OCI-LY1 (cell line): Measurements from ENCODE around the gene DSE.

Experiments used
- EZH2 ChIP-seq: fragments of 200-600 bp; sonication (generic), shearing (Covaris generic); IDR thresholded peaks from 2 replicates; pipeline ENCODE4 v1.8.0; 2017; ENCODE audit warnings: borderline replicate concordance, mixed run types, mild to moderate bottlenecking, antibody characterized with exemption, low read length, moderate library complexity, mixed read lengths
- TF ChIP-seq, protein P1 (sequence below): fragments of 200-600 bp; sonication (generic), shearing (Covaris generic); IDR thresholded peaks from 2 replicates; pipeline ENCODE4 v1.5.1; 2017; ENCODE audit warnings: mild to moderate bottlenecking, antibody characterized with exemption, low read length, moderate library complexity, mixed read lengths

DNA sequence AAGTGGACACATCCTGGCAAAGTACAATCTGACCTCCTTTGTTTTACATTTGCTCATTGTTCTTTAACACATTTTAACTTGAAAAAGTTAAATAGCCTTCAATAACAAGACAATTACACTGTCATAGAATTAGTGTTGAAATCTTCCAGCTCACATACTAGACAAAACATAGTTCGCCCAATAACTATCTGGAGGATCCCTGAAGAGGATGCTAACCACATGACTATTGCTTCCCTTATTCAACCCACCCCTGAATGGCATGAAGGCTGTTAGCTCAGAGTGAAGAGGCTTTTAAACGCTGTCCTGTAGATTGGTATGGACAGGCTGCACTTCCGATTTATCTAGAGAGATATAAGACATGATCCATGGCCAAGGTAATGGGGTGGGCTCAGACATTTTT is 15.0 kb upstream of the DSE start:
- TF ChIP-seq, protein P1, sequence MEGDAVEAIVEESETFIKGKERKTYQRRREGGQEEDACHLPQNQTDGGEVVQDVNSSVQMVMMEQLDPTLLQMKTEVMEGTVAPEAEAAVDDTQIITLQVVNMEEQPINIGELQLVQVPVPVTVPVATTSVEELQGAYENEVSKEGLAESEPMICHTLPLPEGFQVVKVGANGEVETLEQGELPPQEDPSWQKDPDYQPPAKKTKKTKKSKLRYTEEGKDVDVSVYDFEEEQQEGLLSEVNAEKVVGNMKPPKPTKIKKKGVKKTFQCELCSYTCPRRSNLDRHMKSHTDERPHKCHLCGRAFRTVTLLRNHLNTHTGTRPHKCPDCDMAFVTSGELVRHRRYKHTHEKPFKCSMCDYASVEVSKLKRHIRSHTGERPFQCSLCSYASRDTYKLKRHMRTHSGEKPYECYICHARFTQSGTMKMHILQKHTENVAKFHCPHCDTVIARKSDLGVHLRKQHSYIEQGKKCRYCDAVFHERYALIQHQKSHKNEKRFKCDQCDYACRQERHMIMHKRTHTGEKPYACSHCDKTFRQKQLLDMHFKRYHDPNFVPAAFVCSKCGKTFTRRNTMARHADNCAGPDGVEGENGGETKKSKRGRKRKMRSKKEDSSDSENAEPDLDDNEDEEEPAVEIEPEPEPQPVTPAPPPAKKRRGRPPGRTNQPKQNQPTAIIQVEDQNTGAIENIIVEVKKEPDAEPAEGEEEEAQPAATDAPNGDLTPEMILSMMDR = no peak
- TF ChIP-seq EZH2 = no peak
